Measurements from ENCODE around the gene PIGBOS1. TPM values are rescaled to one million over a fixed set of nuclear protein-coding genes. Genes with fewer than 3 reads are reported as not detected.

PIGBOS1 gene
- polyA plus RNA-seq, 1 of the 3 experiments (the other 2 are of a cell fraction): 18.2 TPM

DNA sequence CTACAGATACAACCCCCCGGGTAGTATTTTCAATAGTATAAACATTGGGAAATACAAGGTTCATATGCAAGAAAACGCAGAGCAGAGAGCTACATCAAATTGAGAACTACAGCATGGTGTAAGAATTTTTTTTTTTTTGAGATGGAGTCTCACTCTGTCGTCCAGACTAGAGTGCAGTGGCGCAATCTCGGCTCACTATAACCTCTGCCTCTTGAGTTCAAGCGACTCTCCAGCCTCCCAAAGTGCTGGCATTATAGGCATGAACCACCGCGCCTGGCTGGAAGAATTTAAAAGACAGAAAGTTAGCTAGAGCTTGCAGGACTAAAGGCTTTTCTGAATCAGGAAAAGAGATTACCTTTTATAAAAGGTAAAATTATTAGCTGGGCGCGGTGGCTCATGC, 42.1 kb upstream of the PIGBOS1 start:
- Histone ChIP-seq H2AFZ (ENCODE audit: low read depth) (no peak overlapping the region), H3K4me2 (no peak overlapping the region), H3K36me3 (replicated peaks in 1 of 2; ENCODE audit: control insufficient read depth in 1 of 2, insufficient read depth in 2 of 2, low read length in 1 of 2) (peaks cover 6 to 14% of the 10 kb centered on the region in 2 experiments), H3K27me3 (ENCODE audit: insufficient read depth) (no peaks in the 10 kb centered on the region), H4K20me1 (ENCODE audit: insufficient read depth) (no peaks in the 10 kb centered on the region), H3K9ac (no peak overlapping the region), H3K4me1 (ENCODE audit: control insufficient read depth in 1 of 2, insufficient read depth in 2 of 2, low read depth in 1 of 2, low read length in 1 of 2) (no peaks in the 10 kb centered on the region; a peak in 1 of 4 replicates), H3K79me2 (ENCODE audit: insufficient read depth) (no peaks in the 10 kb centered on the region), H3K9me3 (no peaks in the 10 kb centered on the region), H3K9me2 (no peaks in the 10 kb centered on the region), H3F3A (replicated peaks; ENCODE audit: insufficient read depth) (peaks cover 13% of the 10 kb centered on the region), H3K4me3 (ENCODE audit: low read depth in 2 of 2, low read length in 1 of 2) (no peak overlapping the region), H3K27ac (ENCODE audit: low read depth in 2 of 2, low read length in 1 of 2) (no peak overlapping the region)
- WGBS (ENCODE audit: low lambda C conversion rate): 92% methylated on average over 10 of the region's 10 CpGs
- DNase-seq: no peak
- ChIA-PET POLR2A (no interaction called here), CTCF (interaction anchor here (3.7 kb wide), 1 partner anchor 10 kb away, joined by 12 read pairs; no protein-coding TSS in a partner anchor)
- no peak for TF ChIP-seq IRF3 (IDR thresholded peaks at IDR 0.05; ENCODE audit: low read depth, low read length)
- TF ChIP-seq CHD2 (IDR thresholded peaks at IDR 0.05; ENCODE audit: low read length, partially characterized antibody): no peak
- no peak for TF ChIP-seq RFX5 (IDR thresholded peaks at IDR 0.05; ENCODE audit: low read length)
- TF ChIP-seq, protein P1, sequence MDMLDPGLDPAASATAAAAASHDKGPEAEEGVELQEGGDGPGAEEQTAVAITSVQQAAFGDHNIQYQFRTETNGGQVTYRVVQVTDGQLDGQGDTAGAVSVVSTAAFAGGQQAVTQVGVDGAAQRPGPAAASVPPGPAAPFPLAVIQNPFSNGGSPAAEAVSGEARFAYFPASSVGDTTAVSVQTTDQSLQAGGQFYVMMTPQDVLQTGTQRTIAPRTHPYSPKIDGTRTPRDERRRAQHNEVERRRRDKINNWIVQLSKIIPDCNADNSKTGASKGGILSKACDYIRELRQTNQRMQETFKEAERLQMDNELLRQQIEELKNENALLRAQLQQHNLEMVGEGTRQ (IDR thresholded peaks at IDR 0.05; ENCODE audit: borderline replicate concordance, low read depth, low read length): no peak
- TF ChIP-seq YY1 (IDR thresholded peaks at IDR 0.05; ENCODE audit: low read depth): no peak
- TF ChIP-seq, protein P2, sequence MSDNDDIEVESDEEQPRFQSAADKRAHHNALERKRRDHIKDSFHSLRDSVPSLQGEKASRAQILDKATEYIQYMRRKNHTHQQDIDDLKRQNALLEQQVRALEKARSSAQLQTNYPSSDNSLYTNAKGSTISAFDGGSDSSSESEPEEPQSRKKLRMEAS (IDR thresholded peaks at IDR 0.05; ENCODE audit: low read depth): no peak
- no peak for TF ChIP-seq RAD21 (IDR thresholded peaks at IDR 0.05; ENCODE audit: low read length)
- no peak for TF ChIP-seq MEF2A (IDR thresholded peaks at IDR 0.05; ENCODE audit: borderline replicate concordance, low read depth)
- TF ChIP-seq, protein P3, sequence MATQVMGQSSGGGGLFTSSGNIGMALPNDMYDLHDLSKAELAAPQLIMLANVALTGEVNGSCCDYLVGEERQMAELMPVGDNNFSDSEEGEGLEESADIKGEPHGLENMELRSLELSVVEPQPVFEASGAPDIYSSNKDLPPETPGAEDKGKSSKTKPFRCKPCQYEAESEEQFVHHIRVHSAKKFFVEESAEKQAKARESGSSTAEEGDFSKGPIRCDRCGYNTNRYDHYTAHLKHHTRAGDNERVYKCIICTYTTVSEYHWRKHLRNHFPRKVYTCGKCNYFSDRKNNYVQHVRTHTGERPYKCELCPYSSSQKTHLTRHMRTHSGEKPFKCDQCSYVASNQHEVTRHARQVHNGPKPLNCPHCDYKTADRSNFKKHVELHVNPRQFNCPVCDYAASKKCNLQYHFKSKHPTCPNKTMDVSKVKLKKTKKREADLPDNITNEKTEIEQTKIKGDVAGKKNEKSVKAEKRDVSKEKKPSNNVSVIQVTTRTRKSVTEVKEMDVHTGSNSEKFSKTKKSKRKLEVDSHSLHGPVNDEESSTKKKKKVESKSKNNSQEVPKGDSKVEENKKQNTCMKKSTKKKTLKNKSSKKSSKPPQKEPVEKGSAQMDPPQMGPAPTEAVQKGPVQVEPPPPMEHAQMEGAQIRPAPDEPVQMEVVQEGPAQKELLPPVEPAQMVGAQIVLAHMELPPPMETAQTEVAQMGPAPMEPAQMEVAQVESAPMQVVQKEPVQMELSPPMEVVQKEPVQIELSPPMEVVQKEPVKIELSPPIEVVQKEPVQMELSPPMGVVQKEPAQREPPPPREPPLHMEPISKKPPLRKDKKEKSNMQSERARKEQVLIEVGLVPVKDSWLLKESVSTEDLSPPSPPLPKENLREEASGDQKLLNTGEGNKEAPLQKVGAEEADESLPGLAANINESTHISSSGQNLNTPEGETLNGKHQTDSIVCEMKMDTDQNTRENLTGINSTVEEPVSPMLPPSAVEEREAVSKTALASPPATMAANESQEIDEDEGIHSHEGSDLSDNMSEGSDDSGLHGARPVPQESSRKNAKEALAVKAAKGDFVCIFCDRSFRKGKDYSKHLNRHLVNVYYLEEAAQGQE (IDR thresholded peaks at IDR 0.05; ENCODE audit: low read depth, low read length): no peak
- no peak for TF ChIP-seq SMC3 (IDR thresholded peaks at IDR 0.05; ENCODE audit: low read depth, low read length)
- TF ChIP-seq RCOR1 (IDR thresholded peaks at IDR 0.05; ENCODE audit: low read length): no peak
- TF ChIP-seq, protein P4, sequence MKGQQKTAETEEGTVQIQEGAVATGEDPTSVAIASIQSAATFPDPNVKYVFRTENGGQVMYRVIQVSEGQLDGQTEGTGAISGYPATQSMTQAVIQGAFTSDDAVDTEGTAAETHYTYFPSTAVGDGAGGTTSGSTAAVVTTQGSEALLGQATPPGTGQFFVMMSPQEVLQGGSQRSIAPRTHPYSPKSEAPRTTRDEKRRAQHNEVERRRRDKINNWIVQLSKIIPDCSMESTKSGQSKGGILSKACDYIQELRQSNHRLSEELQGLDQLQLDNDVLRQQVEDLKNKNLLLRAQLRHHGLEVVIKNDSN (IDR thresholded peaks at IDR 0.05; ENCODE audit: borderline replicate concordance, low read depth): no peak
- TF ChIP-seq SIN3A (IDR thresholded peaks at IDR 0.05; ENCODE audit: borderline replicate concordance, low read depth, low read length): no peak
- no peak for TF ChIP-seq MXI1 (IDR thresholded peaks at IDR 0.05; ENCODE audit: low read depth, low read length)
